K562 (cell line): Measurements from ENCODE around the gene STEAP1B.

Source experiments
- CHD4 ChIP-seq: fragments of 200-600 bp; sonication (generic); IDR thresholded peaks from 3 replicates; pipeline ENCODE4 v1.6.1; 2012; ENCODE audit warnings: low read depth, mild to moderate bottlenecking, mixed read lengths, low read length, inconsistent platforms; ENCODE audit not compliant: insufficient read depth, insufficient replicate concordance, poor library complexity, severe bottlenecking
- ZNF282 ChIP-seq: sonication (generic); formaldehyde crosslinking; IDR thresholded peaks from 2 replicates; pipeline ENCODE4 v1.8.1; 2023; ENCODE audit warnings: missing genetic modification reagents

- TF ChIP-seq CHD4 (no peak), ZNF282 (CRISPR knock-in tag) (no peak)
Observed at GRCh38 chr7:22432203-22432718, 67.7 kb downstream of the STEAP1B start.
